ENCODE measurements around the gene SHISA5.

Gene SHISA5

DNA sequence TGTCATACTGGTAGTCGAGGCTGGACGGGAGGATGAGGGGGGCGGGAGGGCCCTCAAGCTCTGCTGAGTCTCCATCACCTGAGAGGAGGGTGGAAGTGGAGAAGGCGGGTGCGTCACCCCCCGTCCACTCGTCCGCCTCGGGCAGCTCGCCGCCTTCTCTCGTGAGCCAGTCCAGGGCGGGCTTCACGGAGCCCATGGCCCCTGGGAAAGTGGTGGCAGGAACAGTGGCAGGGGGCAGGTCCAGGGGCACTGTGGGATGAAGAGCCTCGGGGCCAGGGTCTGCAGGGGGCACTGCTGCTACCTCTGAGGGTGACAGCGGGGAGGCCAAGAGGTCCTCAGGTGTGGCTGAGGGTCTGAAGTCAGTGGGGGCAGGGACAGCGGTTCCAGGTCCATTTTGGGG, 84.4 kb downstream of the SHISA5 start:
- DNase-seq (ENCODE audit: extremely low read depth in 1 of 2, low read depth in 1 of 2) = no peak

DNA sequence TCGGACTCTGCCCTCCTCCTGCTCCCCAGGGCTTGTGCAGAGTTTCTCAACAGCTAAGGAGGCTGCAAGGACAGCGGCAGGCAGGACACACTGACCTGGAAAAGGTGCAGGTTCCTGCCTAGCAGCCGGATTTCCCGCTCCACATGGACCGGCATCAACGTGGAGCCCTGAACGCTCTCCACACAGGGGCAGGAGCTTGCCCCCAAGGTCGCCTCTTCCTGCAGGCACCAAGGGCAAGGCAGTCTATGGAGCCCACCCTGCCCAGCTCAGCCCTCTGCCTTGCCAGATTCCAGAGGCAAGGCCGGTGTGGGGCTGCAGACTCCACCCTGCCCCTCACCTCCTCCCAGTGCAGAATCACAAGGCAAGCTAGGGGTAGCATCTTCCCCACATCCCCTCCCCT, 84.8 kb downstream of the SHISA5 start:
- DNase-seq (ENCODE audit: extremely low read depth in 1 of 2, low read depth in 1 of 2) = no peak

- no peak for DNase-seq (ENCODE audit: extremely low read depth in 1 of 2, low read depth in 1 of 2)
Observed at GRCh38 chr3:48418651-48419050, 85.3 kb downstream of the SHISA5 start.

DNA sequence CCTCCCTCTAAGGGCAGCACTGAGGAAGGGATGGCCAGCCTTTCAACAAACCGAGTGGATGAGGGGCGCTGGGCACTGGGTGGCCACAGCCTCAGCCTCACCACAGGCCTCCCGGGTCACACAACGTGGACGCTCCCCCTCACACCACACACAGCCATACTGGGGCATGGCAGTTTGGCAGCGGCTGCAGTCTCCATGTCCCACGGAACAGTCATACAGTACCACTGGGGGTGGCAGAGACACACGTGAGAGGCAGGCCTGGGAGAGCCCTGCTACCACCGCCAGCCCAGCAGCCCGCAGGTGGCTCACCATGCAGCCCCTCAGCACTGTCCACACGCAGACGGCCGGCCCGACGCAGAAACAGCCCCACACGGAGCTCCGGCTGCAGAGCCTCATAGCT, 85.8 kb downstream of the SHISA5 start:
- DNase-seq (ENCODE audit: extremely low read depth in 1 of 2, low read depth in 1 of 2) = no peak
